Measurements from ENCODE around the gene C1S.

- no peak for TF ChIP-seq CTCF (IDR thresholded peaks at IDR 0.05)
- TF ChIP-seq EZH2 (IDR thresholded peaks at IDR 0.05; ENCODE audit: borderline replicate concordance, insufficient read depth, low read depth, low read length, poor library complexity, severe bottlenecking): no peak
These were observed 54.3 kb downstream of the C1S start for GRCh38 chr12:7114851-7115250.
